ENCODE data around the gene SLC16A10.

SLC16A10 gene

DNA sequence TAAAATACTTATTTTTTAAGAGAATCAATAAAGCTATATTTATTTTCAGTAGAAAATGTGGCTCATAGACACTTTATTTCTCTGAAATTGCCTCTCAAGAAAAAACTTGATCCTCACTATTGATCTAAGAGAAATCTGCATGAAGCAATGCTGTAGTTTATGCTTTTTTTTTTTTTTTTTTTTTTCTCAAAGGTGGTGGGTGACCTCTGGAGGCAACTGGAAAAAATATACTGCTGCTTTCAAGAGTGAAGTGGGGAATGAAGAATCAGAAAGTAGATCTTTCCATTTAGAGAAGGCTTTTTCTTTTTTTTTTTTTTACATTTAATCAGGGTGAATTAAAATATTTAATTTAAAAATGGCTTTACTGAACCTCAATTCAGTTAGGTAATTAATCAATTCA, 169.3 kb downstream of the SLC16A10 start:
- no peak overlapping the region for H3K4me2 ChIP-seq
- H3K79me2 ChIP-seq (ENCODE audit: insufficient read depth, low read depth), result 0 out of 2 replicates have a peak, but pooled peaks cover 4% of the 10 kb centered on the region
- H4K20me1 ChIP-seq (ENCODE audit: insufficient read depth), result no peaks in the 10 kb centered on the region
- H3K9ac ChIP-seq, result no peak overlapping the region
- no peak overlapping the region for H3K4me3 ChIP-seq (IDR thresholded peaks at IDR 0.05; ENCODE audit: insufficient read depth, low read depth, low read length)
- TF ChIP-seq CTCF (conservative IDR thresholded peaks at IDR 0.05; ENCODE audit: low read depth, low read length), result no peak
- peaks cover 5% of the 10 kb centered on the region for H3K4me1 ChIP-seq (ENCODE audit: low read depth, poor library complexity, severe bottlenecking)
- no peak overlapping the region for H2AFZ ChIP-seq (ENCODE audit: low read depth)
- H3K27ac ChIP-seq, result no peak overlapping the region
- H3K36me3 ChIP-seq (ENCODE audit: insufficient read depth), result no peaks in the 10 kb centered on the region
- H3K27me3 ChIP-seq (ENCODE audit: insufficient read depth, low read depth), result no peaks in the 10 kb centered on the region

GRCh38 chr6:111258010-111258409, 170.7 kb downstream of the SLC16A10 start:
- Histone ChIP-seq H3K4me3 (IDR thresholded peaks at IDR 0.05; ENCODE audit: insufficient read depth, low read depth, low read length) (no peak overlapping the region), H3K27me3 (ENCODE audit: insufficient read depth, low read depth) (no peaks in the 10 kb centered on the region), H3K4me2 (no peak overlapping the region), H3K4me1 (ENCODE audit: low read depth, poor library complexity, severe bottlenecking) (peaks cover 5% of the 10 kb centered on the region), H2AFZ (ENCODE audit: low read depth) (no peak overlapping the region), H3K36me3 (ENCODE audit: insufficient read depth) (no peaks in the 10 kb centered on the region), H3K9ac (no peak overlapping the region), H3K27ac (no peak overlapping the region), H3K79me2 (ENCODE audit: insufficient read depth, low read depth) (0 out of 2 replicates have a peak, but pooled peaks cover 4% of the 10 kb centered on the region), H4K20me1 (ENCODE audit: insufficient read depth) (no peaks in the 10 kb centered on the region)
- no peak for TF ChIP-seq CTCF (conservative IDR thresholded peaks at IDR 0.05; ENCODE audit: low read depth, low read length)

GRCh38 chr6:111258615-111259088, 171.3 kb downstream of the SLC16A10 start:
- Histone ChIP-seq H3K4me3 (IDR thresholded peaks at IDR 0.05; ENCODE audit: insufficient read depth, low read depth, low read length) (no peak overlapping the region), H3K4me1 (ENCODE audit: low read depth, poor library complexity, severe bottlenecking) (peaks cover 5% of the 10 kb centered on the region), H2AFZ (ENCODE audit: low read depth) (peak overlapping the region; percentile 48; the same call in 1 of the 2 replicates), H3K9ac (no peak overlapping the region), H3K36me3 (ENCODE audit: insufficient read depth) (no peaks in the 10 kb centered on the region), H3K79me2 (ENCODE audit: insufficient read depth, low read depth) (0 out of 2 replicates have a peak, but pooled peaks cover 4% of the 10 kb centered on the region), H3K27ac (peak overlapping the region; percentile 82), H3K4me2 (peak overlapping the region; percentile 34; the same call in 1 of the 2 replicates), H4K20me1 (ENCODE audit: insufficient read depth) (no peaks in the 10 kb centered on the region), H3K27me3 (ENCODE audit: insufficient read depth, low read depth) (no peaks in the 10 kb centered on the region)
- TF ChIP-seq CTCF (conservative IDR thresholded peaks at IDR 0.05; ENCODE audit: low read depth, low read length), result no peak

DNA sequence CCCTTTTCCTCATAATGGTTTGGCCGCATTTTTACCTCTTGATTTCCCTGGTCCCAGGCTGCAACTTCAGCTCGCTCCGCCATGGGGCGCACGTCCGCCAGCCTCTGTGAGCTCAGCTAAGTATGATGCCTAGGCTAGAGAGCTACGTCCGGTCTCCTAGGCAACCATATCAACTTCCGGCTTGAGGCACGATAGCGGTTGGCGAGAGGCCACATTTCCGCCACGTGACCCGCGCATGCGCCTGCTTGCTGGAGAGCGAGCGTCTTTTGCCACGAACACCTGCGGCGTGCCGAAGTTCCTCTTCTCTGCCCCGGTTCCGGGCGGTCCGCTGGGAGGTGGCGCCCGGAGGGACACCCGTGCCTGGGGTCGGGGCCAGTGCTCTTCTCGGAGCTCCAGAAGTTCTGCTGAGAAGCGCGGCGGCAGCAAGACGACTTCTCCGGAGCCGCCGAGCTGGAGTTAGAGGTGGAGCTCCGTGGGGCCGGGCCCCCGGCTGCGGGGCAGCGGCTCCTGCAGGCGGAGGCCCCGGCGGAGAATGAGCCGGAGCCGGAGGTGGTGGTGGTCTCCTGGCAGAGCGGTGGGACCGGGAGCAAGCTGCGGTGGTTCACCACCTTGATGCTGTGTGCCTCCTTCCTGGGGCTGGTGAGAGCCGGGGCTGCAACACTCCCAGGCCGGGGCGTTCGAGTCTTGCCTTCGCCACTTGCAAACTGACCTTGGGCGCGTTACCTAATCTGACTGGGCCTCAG, 172.0 kb downstream of the SLC16A10 start:
- no peaks in the 10 kb centered on the region for H4K20me1 ChIP-seq (ENCODE audit: insufficient read depth)
- 0 out of 2 replicates have a peak, but pooled peaks cover 4% of the 10 kb centered on the region for H3K79me2 ChIP-seq (ENCODE audit: insufficient read depth, low read depth)
- peak overlapping the region; percentile 82 for H3K27ac ChIP-seq
- peak; percentile 77 for TF ChIP-seq CTCF (conservative IDR thresholded peaks at IDR 0.05; ENCODE audit: low read depth, low read length)
- no peaks in the 10 kb centered on the region for H3K27me3 ChIP-seq (ENCODE audit: insufficient read depth, low read depth)
- H3K4me2 ChIP-seq, result peak overlapping the region; percentile 48; the same call in 1 of the 2 replicates
- H3K4me1 ChIP-seq (ENCODE audit: low read depth, poor library complexity, severe bottlenecking), result peaks cover 5% of the 10 kb centered on the region
- H2AFZ ChIP-seq (ENCODE audit: low read depth), result peak overlapping the region; percentile 61
- H3K9ac ChIP-seq, result peak overlapping the region; percentile 83
- H3K4me3 ChIP-seq (IDR thresholded peaks at IDR 0.05; ENCODE audit: insufficient read depth, low read depth, low read length), result no peak overlapping the region
- H3K36me3 ChIP-seq (ENCODE audit: insufficient read depth), result no peaks in the 10 kb centered on the region
